GM12892 (cell line): Measurements from ENCODE around the gene PARP9.

ENCODE experiments used
- POLR2A ChIP-seq: IDR thresholded peaks from 2 replicates; pipeline ENCODE4 v1.6.1; 2011; ENCODE audit warnings: low read depth, low read length, control low read depth
- POLR2AphosphoS5 ChIP-seq: IDR thresholded peaks from 2 replicates; pipeline ENCODE4 v1.6.1; 2011; ENCODE audit warnings: low read depth, low read length, control low read depth
- TAF1 ChIP-seq: IDR thresholded peaks from 2 replicates; pipeline ENCODE4 v1.6.1; 2011; ENCODE audit warnings: low read depth, mild to moderate bottlenecking, control low read depth, low read length, borderline replicate concordance

GRCh38 chr3:122558605-122559004 is 5.5 kb downstream of the PARP9 start:
- no peak for TF ChIP-seq POLR2A
- TF ChIP-seq POLR2AphosphoS5: no peak
- TF ChIP-seq TAF1: no peak
